ENCODE results near the gene FBXO9.

The FBXO9 gene

GRCh38 chr6:53142810-53143209, 77.6 kb downstream of the FBXO9 start:
- no peak for DNase-seq

GRCh38 chr6:53143710-53144109, 78.5 kb downstream of the FBXO9 start:
- DNase-seq, result no peak

DNA sequence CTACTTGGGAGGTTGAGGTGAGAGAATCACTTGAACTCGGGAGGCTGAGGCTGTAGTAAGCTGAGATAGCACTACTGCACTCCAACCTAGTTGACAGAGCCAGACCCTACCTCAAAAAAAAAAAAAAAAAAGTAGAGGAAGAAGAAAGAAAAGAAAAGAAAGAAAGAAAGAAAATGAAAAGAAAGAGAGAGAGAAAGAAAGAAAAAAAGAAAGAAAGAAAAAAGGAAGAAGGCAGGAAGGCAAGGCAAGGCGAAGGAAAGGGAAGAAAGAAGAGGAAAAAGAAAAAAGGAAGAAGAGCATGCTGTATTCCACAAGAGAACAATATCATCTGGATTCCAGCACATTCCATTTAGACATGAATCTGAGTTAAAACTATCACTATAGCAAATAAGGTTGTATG, 79.6 kb downstream of the FBXO9 start:
- no peak for DNase-seq

DNA sequence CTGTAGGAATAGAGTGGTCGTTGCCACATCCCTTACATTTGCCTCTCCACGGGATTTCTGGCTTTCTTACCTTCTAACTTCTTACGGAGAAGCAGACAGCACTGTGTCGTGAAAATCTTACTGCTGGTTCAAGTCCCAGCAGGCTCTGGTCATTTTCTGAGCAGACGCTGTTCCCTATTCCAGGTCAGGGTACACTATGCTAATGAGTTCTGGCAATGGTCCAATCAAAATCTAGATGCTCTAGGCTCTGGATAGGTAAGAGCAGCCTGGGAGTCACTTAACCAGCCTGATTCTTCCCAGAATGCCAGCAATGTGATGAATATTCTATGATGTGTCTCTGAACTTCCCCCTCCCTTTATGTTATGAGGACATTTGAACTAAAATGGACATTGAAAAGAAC, 83.5 kb downstream of the FBXO9 start, which contains the start of gene GCM1:
TSS of gene GCM1 (minus strand) at position 158 of the 400 bp plus-strand sequence. CDS start 3,209 bp downstream, outside the sequence.
- DNase-seq, result no peak
